Pancreas (tissue), 10 donors: ENCODE results near the gene GPR52. TPM values are rescaled to one million over a fixed set of nuclear protein-coding genes. Genes with fewer than 3 reads are reported as not detected.

Experiments used
- ATAC-seq, 4 donors: fragments of 200-7000 bp; cut with Tn5 transposase; one replicate each; pipeline versions ENCODE4 v1.8.0 to v1.9.1; 2020; ENCODE audit warnings: mild to moderate bottlenecking in 4 of 4, moderate library complexity in 4 of 4
- DNase-seq, 6 donors: peaks; one replicate each; pipeline ENCODE4 v3.0.0-alpha.2; 2020
- FAIRE-seq: peaks from 2 replicates; lab custom pipeline; 2012; peaks lifted over from hg19 to GRCh38; lab: Jason Lieb, UNC
- H3K27ac ChIP-seq, 4 donors: fragments of 200-600 bp; sonication (generic); 1 replicate in 3 of 4; 2 replicates in 1 of 4; pipeline versions ENCODE4 v1.5.0 to v1.8.0; 2020
- H3K27me3 ChIP-seq, 4 donors: fragments of 200-600 bp; one replicate each; pipeline ENCODE4 v1.8.0; 2021
- H3K36me3 ChIP-seq, 3 donors: fragments of 200-600 bp; sonication (generic) in 1 of 3; one replicate each; pipeline versions ENCODE4 v1.5.0 to v1.8.0; 2020 to 2021
- H3K4me1 ChIP-seq, 3 donors: fragments of 200-600 bp; one replicate each; pipeline ENCODE4 v1.8.0; 2021
- H3K4me3 ChIP-seq, 4 donors: fragments of 200-600 bp; sonication (generic) in 2 of 4; one replicate each; pipeline versions ENCODE4 v1.5.0 to v1.8.0; 2020 to 2021
- H3K9me3 ChIP-seq, 4 donors: fragments of 200-600 bp; one replicate each; pipeline ENCODE4 v1.8.0; 2021
- WGBS, 2 donors: extraction: QIAGEN DNeasy Blood & Tissue Kit; methylation state at CpG; one replicate each; pipeline ENCODE4 v1.1.7; 2013; 5-methylcytosine and 5-hydroxymethylcytosine counted together
- intact Hi-C, 3 donors: fragments of 100-400 bp; cut with DNase I; formaldehyde crosslinking; loops; one replicate each; pipeline versions ENCODE4 v1.11.1 to v1.14.2; 2022
- polyA plus RNA-seq, 2 donors: library from polyadenylated mRNA; stranded (reverse); fragments of 200-250 nt; gene quantifications; one replicate each; pipeline ENCODE4 v1.2.3, GENCODE V29; 2013
- total RNA-seq, 6 donors: library from RNA; stranded (reverse); fragmentation: NEBNext Ultra II Directional in 4 of 6; extraction: Animal tissue kit (Norgen Biotek cat#: 25700) in 4 of 6; gene quantifications; one replicate each; pipeline versions ENCODE4 v1.2.1 to v1.2.4, GENCODE V29; 2021 to 2023
- TF ChIP-seq, protein P1 (sequence below), 4 donors: fragments of 200-600 bp; sonication (generic) in 3 of 4; IDR thresholded peaks; one replicate each; pipeline versions ENCODE4 v1.5.0 to v1.8.0; 2021; ENCODE audit warnings: antibody characterized with exemption in 4 of 4
- donor health status: healthy with polysubstance abuse.
- donor health status: DM: no; HTN: no; CAD: no; lungs with moderate emphysema.
- donor health status: DM: no; HTN: no; CAD: no.
- donor health status: control.
- donor health status: control.
- donor health status: Bipolar disorder and iron deficiency.
- donor health status: DM: yes; HTN: yes; CAD: no.
- donor health status: DM: no; HTN: no; CAD: no.
- donor health status: DM: no; HTN: no; CAD: no.
- donor health status: DM: yes; HTN: yes; CAD: no.

The GPR52 gene
- total and polyA plus RNA-seq, 8 donors, result 0.15 to 0.94 (median 0.69) TPM; not detected in 1

DNA sequence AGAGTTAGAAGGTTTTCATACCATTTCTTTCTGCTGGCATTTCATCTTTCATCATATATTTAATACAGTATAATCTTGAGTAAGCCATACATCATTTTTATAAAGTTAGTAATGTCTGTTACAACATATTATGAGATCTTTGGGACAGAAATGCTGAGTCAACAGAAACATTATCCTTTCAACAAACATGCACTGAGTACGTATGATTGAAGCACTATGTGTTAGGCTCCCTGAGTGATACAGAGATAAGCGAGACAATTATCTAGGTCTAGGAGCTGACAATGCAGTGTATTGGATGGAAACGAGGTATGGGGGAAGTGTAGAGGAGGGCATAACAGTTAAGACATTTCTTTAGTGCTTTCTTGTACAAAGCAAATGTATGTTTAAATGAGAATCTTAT is 19.7 kb upstream of the GPR52 start:
- H3K9me3 ChIP-seq, result peaks cover 0 to 3% (median 0%) of the 10 kb centered on the region in 4 donors
- H3K4me1 ChIP-seq, result peaks cover 0 to 3% (median 0%) of the 10 kb centered on the region in 3 donors
- H3K27me3 ChIP-seq, result no peaks in the 10 kb centered on the region
- H3K36me3 ChIP-seq, result no peaks in the 10 kb centered on the region
- H3K4me3 ChIP-seq, result no peak overlapping the region
- no peak for DNase-seq
- 52 to 55% methylated on average over 3 of the region's 3 CpGs for WGBS, 2 donors
- TF ChIP-seq, protein P1, sequence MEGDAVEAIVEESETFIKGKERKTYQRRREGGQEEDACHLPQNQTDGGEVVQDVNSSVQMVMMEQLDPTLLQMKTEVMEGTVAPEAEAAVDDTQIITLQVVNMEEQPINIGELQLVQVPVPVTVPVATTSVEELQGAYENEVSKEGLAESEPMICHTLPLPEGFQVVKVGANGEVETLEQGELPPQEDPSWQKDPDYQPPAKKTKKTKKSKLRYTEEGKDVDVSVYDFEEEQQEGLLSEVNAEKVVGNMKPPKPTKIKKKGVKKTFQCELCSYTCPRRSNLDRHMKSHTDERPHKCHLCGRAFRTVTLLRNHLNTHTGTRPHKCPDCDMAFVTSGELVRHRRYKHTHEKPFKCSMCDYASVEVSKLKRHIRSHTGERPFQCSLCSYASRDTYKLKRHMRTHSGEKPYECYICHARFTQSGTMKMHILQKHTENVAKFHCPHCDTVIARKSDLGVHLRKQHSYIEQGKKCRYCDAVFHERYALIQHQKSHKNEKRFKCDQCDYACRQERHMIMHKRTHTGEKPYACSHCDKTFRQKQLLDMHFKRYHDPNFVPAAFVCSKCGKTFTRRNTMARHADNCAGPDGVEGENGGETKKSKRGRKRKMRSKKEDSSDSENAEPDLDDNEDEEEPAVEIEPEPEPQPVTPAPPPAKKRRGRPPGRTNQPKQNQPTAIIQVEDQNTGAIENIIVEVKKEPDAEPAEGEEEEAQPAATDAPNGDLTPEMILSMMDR (IDR thresholded peaks at IDR 0.05), result no peak
- FAIRE-seq, result no peak
- no peak for ATAC-seq
- intact Hi-C loops, result no loop called here
- H3K27ac ChIP-seq, result no peak overlapping the region

GRCh38 chr1:174428739-174429138 is 19.0 kb upstream of the GPR52 start:
- FAIRE-seq (no peak), ATAC-seq (no peak), DNase-seq (no peak)
- TF ChIP-seq, protein P1 (IDR thresholded peaks at IDR 0.05), result no peak
- H3K27me3 ChIP-seq, result no peaks in the 10 kb centered on the region
- H3K9me3 ChIP-seq, result no peaks in the 10 kb centered on the region
- no peaks in the 10 kb centered on the region for H3K36me3 ChIP-seq
- intact Hi-C loops, result no loop called here
- H3K4me3 ChIP-seq, result no peak overlapping the region
- H3K27ac ChIP-seq, result no peak overlapping the region
- H3K4me1 ChIP-seq, result peaks cover 0 to 3% (median 0%) of the 10 kb centered on the region in 3 donors

- FAIRE-seq, result no peak
- H3K4me1 ChIP-seq, result peaks cover 0 to 3% (median 0%) of the 10 kb centered on the region in 3 donors
- ATAC-seq, result no peak
- H3K27me3 ChIP-seq, result no peaks in the 10 kb centered on the region
- no peak overlapping the region for H3K27ac ChIP-seq
- no peaks in the 10 kb centered on the region for H3K36me3 ChIP-seq
- TF ChIP-seq, protein P1 (IDR thresholded peaks at IDR 0.05), result no peak
- intact Hi-C loops, result no loop called here
- no peak for DNase-seq
- no peaks in the 10 kb centered on the region for H3K9me3 ChIP-seq
- WGBS, 2 donors, result 97 to 100% methylated on average over 1 of the region's 1 CpG
- no peak overlapping the region for H3K4me3 ChIP-seq
Measured at GRCh38 chr1:174433451-174433850, 14.3 kb upstream of the GPR52 start.

DNA sequence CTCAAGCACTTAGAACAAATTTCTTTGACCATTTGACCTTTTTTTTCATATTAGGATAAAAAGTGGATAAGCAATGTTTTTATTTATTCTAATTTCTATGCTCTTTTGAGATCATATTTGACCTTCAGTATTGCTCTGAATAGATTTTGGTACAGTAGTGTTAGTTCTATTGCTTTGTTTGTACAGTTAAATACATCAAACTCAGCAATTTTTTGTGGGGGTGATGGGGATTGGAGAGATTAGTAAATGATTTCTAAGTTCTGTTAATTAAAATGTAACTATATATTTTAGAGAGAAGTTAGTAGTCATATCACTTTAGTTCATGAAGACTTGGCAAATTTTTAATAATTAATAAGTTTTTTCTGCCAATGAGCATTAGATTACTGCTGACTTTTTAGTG is 2.4 kb upstream of the GPR52 start:
- no peaks in the 10 kb centered on the region for H3K9me3 ChIP-seq
- no peak overlapping the region for H3K4me3 ChIP-seq
- H3K4me1 ChIP-seq, result no peaks in the 10 kb centered on the region
- intact Hi-C loops, result no loop called here
- H3K27ac ChIP-seq, result no peak overlapping the region
- H3K27me3 ChIP-seq, result no peaks in the 10 kb centered on the region
- DNase-seq (no peak), FAIRE-seq (no peak), ATAC-seq (no peak)
- no peaks in the 10 kb centered on the region for H3K36me3 ChIP-seq
- TF ChIP-seq, protein P1 (IDR thresholded peaks at IDR 0.05), result no peak

DNA sequence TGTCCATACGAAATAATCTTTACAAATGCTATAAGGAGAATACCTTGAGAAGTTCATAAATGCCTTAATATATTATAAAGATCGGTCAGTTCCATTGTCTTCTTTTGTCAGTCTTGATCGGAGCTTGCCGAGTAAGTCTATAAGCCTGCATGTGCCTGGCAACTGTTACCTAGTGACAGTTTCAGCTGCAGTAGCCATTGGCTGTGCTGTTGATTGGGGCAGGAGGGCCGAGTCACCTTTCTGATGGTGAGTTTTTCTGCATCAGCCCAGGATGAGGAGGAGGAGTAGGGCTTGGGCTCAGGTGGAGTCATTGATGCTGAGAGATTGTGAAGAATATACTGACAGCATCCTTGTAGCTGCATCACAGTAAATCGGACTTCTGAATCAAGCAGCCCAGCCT is 1.9 kb upstream of the GPR52 start:
- Histone ChIP-seq H3K4me3 (no peak overlapping the region), H3K4me1 (no peaks in the 10 kb centered on the region), H3K36me3 (no peaks in the 10 kb centered on the region), H3K27me3 (no peaks in the 10 kb centered on the region), H3K27ac (no peak overlapping the region), H3K9me3 (no peaks in the 10 kb centered on the region)
- WGBS, 2 donors, result 78 to 79% methylated on average over 6 of the region's 6 CpGs
- TF ChIP-seq, protein P1 (IDR thresholded peaks at IDR 0.05), result no peak
- no peak for FAIRE-seq
- intact Hi-C loops, result no loop called here
- peak in 1 of 4 donors; percentile 44 for ATAC-seq
- no peak for DNase-seq
